Stimulated activated CD8-positive, alpha-beta memory T cell treated with anti-CD3 and anti-CD28 coated beads, Interleukin-7, amount 100 ng/mL, for 1 hour (primary cell): ENCODE data around the gene GALNT9.
"Not testable (repeated sequence)": the region's sequence is repeated elsewhere in the genome, so short reads cannot be mapped to it uniquely, and the experiment has no call there.

ENCODE experiments used
- DNase-seq, 2 donors: peaks; one replicate each; pipeline ENCODE4 v3.0.0-alpha.2; 2020; ENCODE audit warnings: low read depth in 2 of 2

The GALNT9 gene

GRCh38 chr12:132235116-132235820 lies 94.1 kb downstream of the GALNT9 start:
- no peak for DNase-seq

GRCh38 chr12:132230381-132230780 lies 99.0 kb downstream of the GALNT9 start:
- no peak for DNase-seq

- DNase-seq = no peak
Measured at GRCh38 chr12:132229926-132230325, 99.5 kb downstream of the GALNT9 start.

- no peak for DNase-seq
Measured at GRCh38 chr12:132229193-132229760, 100.1 kb downstream of the GALNT9 start.

GRCh38 chr12:132228476-132229192 lies 100.8 kb downstream of the GALNT9 start:
- DNase-seq = no peak

- no peak for DNase-seq
Measured at GRCh38 chr12:132227782-132228475, 101.5 kb downstream of the GALNT9 start.

- DNase-seq = no peak
Measured at GRCh38 chr12:132227118-132227517, 102.3 kb downstream of the GALNT9 start.

- DNase-seq = no peak
Measured at GRCh38 chr12:132226604-132227003, 102.8 kb downstream of the GALNT9 start.

- DNase-seq = no peak
Measured at GRCh38 chr12:132225214-132225613, 104.2 kb downstream of the GALNT9 start.

GRCh38 chr12:132224484-132224883 lies 104.9 kb downstream of the GALNT9 start:
- no peak for DNase-seq

- no peak for DNase-seq
Measured at GRCh38 chr12:132222808-132223173, 106.6 kb downstream of the GALNT9 start.

- DNase-seq = peak in 1 of 2 donors; percentile 9
Measured at GRCh38 chr12:132222096-132222807, 107.1 kb downstream of the GALNT9 start.

GRCh38 chr12:132219761-132220160 lies 109.6 kb downstream of the GALNT9 start:
- not testable (repeated sequence) for DNase-seq

- DNase-seq = no peak
Measured at GRCh38 chr12:132219323-132219722, 110.1 kb downstream of the GALNT9 start.

- DNase-seq = no peak
Measured at GRCh38 chr12:132218915-132219314, 110.5 kb downstream of the GALNT9 start.

GRCh38 chr12:132218527-132218875 lies 110.9 kb downstream of the GALNT9 start:
- no peak for DNase-seq

GRCh38 chr12:132217800-132218526 lies 111.4 kb downstream of the GALNT9 start:
- no peak for DNase-seq

GRCh38 chr12:132217371-132217770 lies 112.0 kb downstream of the GALNT9 start:
- DNase-seq = no peak

GRCh38 chr12:132216354-132216987 lies 112.9 kb downstream of the GALNT9 start:
- DNase-seq = no peak

- DNase-seq = no peak
Measured at GRCh38 chr12:132215299-132215989, 113.9 kb downstream of the GALNT9 start.
